Panc1 (cell line): ENCODE results near the gene FAM131A.

Experiments used
- POLR2AphosphoS5 ChIP-seq: IDR thresholded peaks from 2 replicates; pipeline ENCODE4 v1.6.1; 2012; ENCODE audit warnings: mild to moderate bottlenecking, low read depth, low read length, moderate library complexity
- SIN3A ChIP-seq: IDR thresholded peaks from 2 replicates; pipeline ENCODE4 v1.6.1; 2012; ENCODE audit warnings: low read depth, mild to moderate bottlenecking, low read length, moderate library complexity, borderline replicate concordance; ENCODE audit not compliant: insufficient read depth
- TCF7L2 ChIP-seq: IDR thresholded peaks from 2 replicates; pipeline ENCODE4 v1.6.1; 2011; ENCODE audit warnings: mild to moderate bottlenecking, low read depth, low read length, inconsistent platforms
- TF ChIP-seq, protein P1 (sequence below): fragments of 450-650 bp; IDR thresholded peaks from 2 replicates; pipeline ENCODE4 v1.5.1; 2017; ENCODE audit warnings: mild to moderate bottlenecking
- TF ChIP-seq, protein P2 (sequence below), 2 experiments: IDR thresholded peaks; 2 replicates each; pipeline ENCODE4 v1.6.1; 2011 to 2012; ENCODE audit warnings: low read depth in 2 of 2, control low read depth in 1 of 2, low read length in 1 of 2, mild to moderate bottlenecking in 1 of 2, moderate library complexity in 1 of 2; ENCODE audit not compliant: insufficient read depth in 1 of 2

DNA sequence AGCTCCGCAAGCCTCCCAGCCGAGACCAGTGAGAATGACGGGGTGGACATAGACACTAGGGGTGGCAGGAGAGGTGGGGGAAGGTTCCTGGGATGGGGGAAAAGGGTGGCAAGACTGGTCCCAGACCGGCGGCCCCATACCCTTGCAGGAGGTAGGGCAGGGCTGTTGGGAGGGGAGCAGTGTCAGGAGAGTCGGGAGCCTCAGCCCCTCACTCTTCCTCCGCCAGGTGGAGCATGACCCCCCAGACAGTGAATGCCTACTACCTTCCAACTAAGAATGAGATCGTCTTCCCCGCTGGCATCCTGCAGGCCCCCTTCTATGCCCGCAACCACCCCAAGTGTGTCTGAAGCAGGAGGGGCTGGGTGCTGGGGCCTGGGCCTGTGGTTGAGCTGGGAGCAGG is 47.1 kb upstream of the FAM131A start:
- TF ChIP-seq, protein P1, sequence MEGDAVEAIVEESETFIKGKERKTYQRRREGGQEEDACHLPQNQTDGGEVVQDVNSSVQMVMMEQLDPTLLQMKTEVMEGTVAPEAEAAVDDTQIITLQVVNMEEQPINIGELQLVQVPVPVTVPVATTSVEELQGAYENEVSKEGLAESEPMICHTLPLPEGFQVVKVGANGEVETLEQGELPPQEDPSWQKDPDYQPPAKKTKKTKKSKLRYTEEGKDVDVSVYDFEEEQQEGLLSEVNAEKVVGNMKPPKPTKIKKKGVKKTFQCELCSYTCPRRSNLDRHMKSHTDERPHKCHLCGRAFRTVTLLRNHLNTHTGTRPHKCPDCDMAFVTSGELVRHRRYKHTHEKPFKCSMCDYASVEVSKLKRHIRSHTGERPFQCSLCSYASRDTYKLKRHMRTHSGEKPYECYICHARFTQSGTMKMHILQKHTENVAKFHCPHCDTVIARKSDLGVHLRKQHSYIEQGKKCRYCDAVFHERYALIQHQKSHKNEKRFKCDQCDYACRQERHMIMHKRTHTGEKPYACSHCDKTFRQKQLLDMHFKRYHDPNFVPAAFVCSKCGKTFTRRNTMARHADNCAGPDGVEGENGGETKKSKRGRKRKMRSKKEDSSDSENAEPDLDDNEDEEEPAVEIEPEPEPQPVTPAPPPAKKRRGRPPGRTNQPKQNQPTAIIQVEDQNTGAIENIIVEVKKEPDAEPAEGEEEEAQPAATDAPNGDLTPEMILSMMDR = no peak
- TF ChIP-seq TCF7L2 (no peak), POLR2AphosphoS5 (no peak), SIN3A (no peak)
- TF ChIP-seq, protein P2, sequence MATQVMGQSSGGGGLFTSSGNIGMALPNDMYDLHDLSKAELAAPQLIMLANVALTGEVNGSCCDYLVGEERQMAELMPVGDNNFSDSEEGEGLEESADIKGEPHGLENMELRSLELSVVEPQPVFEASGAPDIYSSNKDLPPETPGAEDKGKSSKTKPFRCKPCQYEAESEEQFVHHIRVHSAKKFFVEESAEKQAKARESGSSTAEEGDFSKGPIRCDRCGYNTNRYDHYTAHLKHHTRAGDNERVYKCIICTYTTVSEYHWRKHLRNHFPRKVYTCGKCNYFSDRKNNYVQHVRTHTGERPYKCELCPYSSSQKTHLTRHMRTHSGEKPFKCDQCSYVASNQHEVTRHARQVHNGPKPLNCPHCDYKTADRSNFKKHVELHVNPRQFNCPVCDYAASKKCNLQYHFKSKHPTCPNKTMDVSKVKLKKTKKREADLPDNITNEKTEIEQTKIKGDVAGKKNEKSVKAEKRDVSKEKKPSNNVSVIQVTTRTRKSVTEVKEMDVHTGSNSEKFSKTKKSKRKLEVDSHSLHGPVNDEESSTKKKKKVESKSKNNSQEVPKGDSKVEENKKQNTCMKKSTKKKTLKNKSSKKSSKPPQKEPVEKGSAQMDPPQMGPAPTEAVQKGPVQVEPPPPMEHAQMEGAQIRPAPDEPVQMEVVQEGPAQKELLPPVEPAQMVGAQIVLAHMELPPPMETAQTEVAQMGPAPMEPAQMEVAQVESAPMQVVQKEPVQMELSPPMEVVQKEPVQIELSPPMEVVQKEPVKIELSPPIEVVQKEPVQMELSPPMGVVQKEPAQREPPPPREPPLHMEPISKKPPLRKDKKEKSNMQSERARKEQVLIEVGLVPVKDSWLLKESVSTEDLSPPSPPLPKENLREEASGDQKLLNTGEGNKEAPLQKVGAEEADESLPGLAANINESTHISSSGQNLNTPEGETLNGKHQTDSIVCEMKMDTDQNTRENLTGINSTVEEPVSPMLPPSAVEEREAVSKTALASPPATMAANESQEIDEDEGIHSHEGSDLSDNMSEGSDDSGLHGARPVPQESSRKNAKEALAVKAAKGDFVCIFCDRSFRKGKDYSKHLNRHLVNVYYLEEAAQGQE (IDR thresholded peaks at IDR 0.05; ENCODE audit: insufficient read depth in 1 of 2, low read depth in 2 of 2, low read length in 1 of 2) = no peak
